Panc1 (cell line): ENCODE data around the gene MRPS12. TPM values are rescaled to one million over a fixed set of nuclear protein-coding genes. Genes with fewer than 3 reads are reported as not detected.

Experiments used
- ATAC-seq: fragments of 200-7000 bp; cut with Tn5 transposase; 2 replicates; pipeline ENCODE4 v1.9.1; 2020; ENCODE audit warnings: mild to moderate bottlenecking, moderate library complexity
- BruUV-seq: library from RNA; stranded (reverse); fragments of 400-500 nt; replicated peaks from 2 replicates; lab custom pipeline; 2021; lab: Mats Ljungman, UMichigan
- CTCF ChIA-PET: fragments of 300-600 bp; sonication (Branson Sonifier 250); formaldehyde crosslinking; loops from one replicate; lab custom pipeline; 2022; ENCODE audit warnings: antibody characterized with exemption; lab: Charles Lee
- POLR2A ChIA-PET: fragments of 300-600 bp; sonication (Branson Sonifier 250); formaldehyde crosslinking; loops from one replicate; lab custom pipeline; 2022; ENCODE audit warnings: antibody characterized with exemption; lab: Charles Lee
- DNase-seq: peaks from one replicate; pipeline ENCODE4 v3.0.0-alpha.2; 2010; ENCODE audit warnings: low read depth, low spot score
- H3K27ac ChIP-seq: 2 replicates; pipeline ENCODE4 v1.5.1; 2011; ENCODE audit warnings: mild to moderate bottlenecking, low read length, inconsistent platforms
- H3K27me3 ChIP-seq: fragments of 200-500 bp; sonication (Bioruptor generic); 2 replicates; pipeline ENCODE4 v1.6.0; 2014; ENCODE audit warnings: low read length, inconsistent platforms; ENCODE audit not compliant: control insufficient read depth, insufficient read depth
- H3K36me3 ChIP-seq: fragments of 200-500 bp; sonication (Bioruptor generic); 2 replicates; pipeline ENCODE4 v1.5.1; 2014; ENCODE audit warnings: inconsistent platforms, mild to moderate bottlenecking, low read length, moderate library complexity; ENCODE audit not compliant: control insufficient read depth, insufficient read depth
- H3K4me1 ChIP-seq: 2 replicates; pipeline ENCODE4 v1.5.1; 2011; ENCODE audit warnings: inconsistent platforms, mild to moderate bottlenecking, low read length, moderate library complexity; ENCODE audit not compliant: control insufficient read depth, insufficient read depth
- H3K4me3 ChIP-seq, 2 experiments: 2 replicates each; pipeline ENCODE4 v1.5.1; 2011 to 2012; ENCODE audit warnings: low read depth in 2 of 2, low read length in 2 of 2, mild to moderate bottlenecking in 2 of 2, inconsistent platforms in 1 of 2, moderate library complexity in 1 of 2
- H3K9me3 ChIP-seq: fragments of 200-500 bp; sonication (Bioruptor generic); 2 replicates; pipeline ENCODE4 v1.5.1; 2014; ENCODE audit warnings: low read depth, mild to moderate bottlenecking, inconsistent platforms, low read length, moderate library complexity; ENCODE audit not compliant: control insufficient read depth, insufficient read depth
- CTCF ChIP-seq: fragments of 450-650 bp; IDR thresholded peaks from 2 replicates; pipeline ENCODE4 v1.5.1; 2017; ENCODE audit warnings: mild to moderate bottlenecking
- POLR2AphosphoS5 ChIP-seq: IDR thresholded peaks from 2 replicates; pipeline ENCODE4 v1.6.1; 2012; ENCODE audit warnings: mild to moderate bottlenecking, low read depth, low read length, moderate library complexity
- REST ChIP-seq, 2 experiments: IDR thresholded peaks; 2 replicates each; pipeline ENCODE4 v1.6.1; 2011 to 2012; ENCODE audit warnings: low read depth in 2 of 2, control low read depth in 1 of 2, low read length in 1 of 2, mild to moderate bottlenecking in 1 of 2, moderate library complexity in 1 of 2; ENCODE audit not compliant: insufficient read depth in 1 of 2
- SIN3A ChIP-seq: IDR thresholded peaks from 2 replicates; pipeline ENCODE4 v1.6.1; 2012; ENCODE audit warnings: low read depth, mild to moderate bottlenecking, low read length, moderate library complexity, borderline replicate concordance; ENCODE audit not compliant: insufficient read depth
- TCF7L2 ChIP-seq: IDR thresholded peaks from 2 replicates; pipeline ENCODE4 v1.6.1; 2011; ENCODE audit warnings: mild to moderate bottlenecking, low read depth, low read length, inconsistent platforms
- in situ Hi-C: cut with HindIII; loops from 2 replicates; pipeline ENCODE4 v1.10.0; 2016; ENCODE audit warnings: low sequenced_read_pairs, low pct_unique_long_range_greater_than_20kb
- intact Hi-C: fragments of 100-400 bp; cut with micrococcal nuclease; formaldehyde crosslinking; loops from one replicate; pipeline ENCODE4 v1.10.0; 2022; ENCODE audit not compliant: unreplicated experiment
- total RNA-seq: library from RNA; stranded (reverse); gene quantifications from one replicate; pipeline ENCODE4 v1.2.1, GENCODE V29; 2021; ENCODE audit not compliant: unreplicated experiment

Gene MRPS12
- total RNA-seq, 1 experiment from 2014 or later = 511 TPM

- no peak for DNase-seq
- intact Hi-C loops = loop anchor here (5.0 to 10.0 kb wide), 4 partner anchors 200 to 418 kb away; no protein-coding TSS in a partner anchor
- no peak overlapping the region for H3K27ac ChIP-seq
- H3K4me1 ChIP-seq = peaks cover 11% of the 10 kb centered on the region
- TF ChIP-seq TCF7L2 (no peak), POLR2AphosphoS5 (peak; percentile 20; the same call in 1 of the 2 replicates)
- ATAC-seq = no peak
- no peaks in the 10 kb centered on the region for H3K27me3 ChIP-seq
- ChIA-PET POLR2A (interaction anchor here (0.5 to 0.7 kb wide), 7 partner anchors 9 to 922 kb away, joined by 3 to 11 read pairs (median 5); no protein-coding TSS in a partner anchor), CTCF (interaction anchor here (0.6 to 0.9 kb wide), 2 partner anchors 262 to 282 kb away, joined by 3 to 5 read pairs; no protein-coding TSS in a partner anchor)
- H3K36me3 ChIP-seq = peaks cover 6% of the 10 kb centered on the region; the same call in 1 of the 2 replicates
- no peak overlapping the region for H3K4me3 ChIP-seq
- in situ Hi-C loops = loop anchor here (10.0 kb wide), 3 partner anchors 88 to 408 kb away; partner anchors contain the start of genes HNRNPL and LGALS7
- H3K9me3 ChIP-seq = peaks cover 7% of the 10 kb centered on the region; the same call in 1 of the 2 replicates
- no TSS peak for BruUV-seq
These were observed 1.9 kb downstream of the MRPS12 start for GRCh38 chr19:38932425-38933179.

- no peak for DNase-seq
These were observed 2.8 kb downstream of the MRPS12 start for GRCh38 chr19:38933544-38933943.

GRCh38 chr19:38939957-38940356 lies 9.2 kb downstream of the MRPS12 start:
- Histone ChIP-seq H3K27ac (no peak overlapping the region), H3K4me1 (no peaks in the 10 kb centered on the region), H3K4me3 (no peak overlapping the region), H3K27me3 (no peaks in the 10 kb centered on the region), H3K36me3 (peaks cover 4% of the 10 kb centered on the region), H3K9me3 (peaks cover 2% of the 10 kb centered on the region; the same call in 1 of the 2 replicates)
- DNase-seq = no peak
- no peak for TF ChIP-seq SIN3A
- TF ChIP-seq POLR2AphosphoS5 = no peak; the same call in 1 of the 2 replicates
- no peak for TF ChIP-seq REST (IDR thresholded peaks at IDR 0.05; ENCODE audit: insufficient read depth in 1 of 2, low read depth in 2 of 2, low read length in 1 of 2)
- TF ChIP-seq TCF7L2 = no peak
- no peak for TF ChIP-seq CTCF
- intact Hi-C loops (loop anchor here (10.0 kb wide), 4 partner anchors 285 to 425 kb away; partner anchors contain the start of gene GMFG), in situ Hi-C loops (loop anchor here (10.0 kb wide), 3 partner anchors 95 to 415 kb away; partner anchors contain the start of genes HNRNPL and LGALS7)
- CTCF ChIA-PET = interaction anchor here (0.6 to 1.2 kb wide), 3 partner anchors 9 to 853 kb away, joined by 3 read pairs; partner anchors contain the start of genes MRPS12 and SARS2
- POLR2A ChIA-PET = interaction anchor here (0.6 to 1.5 kb wide), 3 partner anchors 10 to 1181 kb away, joined by 3 to 5 read pairs (median 5); partner anchors contain the start of genes MRPS12 and SARS2
- BruUV-seq = no TSS peak
- ATAC-seq = no peak

More at GRCh38 chr19:38933544-38933943, 2.8 kb downstream of the MRPS12 start:
- no TSS peak for BruUV-seq
- H3K4me3 ChIP-seq = no peak overlapping the region
- in situ Hi-C loops (loop anchor here (10.0 kb wide), 3 partner anchors 89 to 409 kb away; partner anchors contain the start of genes HNRNPL and LGALS7), intact Hi-C loops (loop anchor here (5.0 to 10.0 kb wide), 4 partner anchors 201 to 419 kb away; no protein-coding TSS in a partner anchor)
- H3K27ac ChIP-seq = no peak overlapping the region
- no peaks in the 10 kb centered on the region for H3K27me3 ChIP-seq
- peaks cover 6% of the 10 kb centered on the region; the same call in 1 of the 2 replicates for H3K36me3 ChIP-seq
- no peak for ATAC-seq
- H3K9me3 ChIP-seq = peaks cover 7% of the 10 kb centered on the region; the same call in 1 of the 2 replicates
- peak; percentile 54 for TF ChIP-seq POLR2AphosphoS5
- TF ChIP-seq TCF7L2 = no peak
- peaks cover 11% of the 10 kb centered on the region for H3K4me1 ChIP-seq
- ChIA-PET POLR2A (interaction anchor here (0.6 to 0.7 kb wide), 8 partner anchors 10 to 921 kb away, joined by 3 to 11 read pairs (median 4); no protein-coding TSS in a partner anchor), CTCF (interaction anchor here (0.6 to 0.9 kb wide), 4 partner anchors 33 to 411 kb away, joined by 3 to 6 read pairs (median 4); no protein-coding TSS in a partner anchor)
